BE2C (cell line): ENCODE measurements around the gene SBNO1. TPM values are rescaled to one million over a fixed set of nuclear protein-coding genes. Genes with fewer than 3 reads are reported as not detected.
A peak's percentile ranks its signal among the peaks of the same experiment; 100 is the strongest.
"Not testable (repeated sequence)": the region's sequence is repeated elsewhere in the genome, so short reads cannot be mapped to it uniquely, and the experiment has no call there.

ENCODE experiments used
- DNase-seq: peaks from one replicate; pipeline ENCODE4 v3.0.0-alpha.2; 2020
- H3K27me3 ChIP-seq: fragments of 250-450 bp; sonication (Bioruptor Pico); 2 replicates; pipeline ENCODE4 v1.5.1; 2020; ENCODE audit warnings: mild to moderate bottlenecking
- H3K36me3 ChIP-seq: fragments of 250-450 bp; sonication (Bioruptor Pico); 2 replicates; pipeline ENCODE4 v1.5.1; 2020; ENCODE audit warnings: mild to moderate bottlenecking
- H3K4me1 ChIP-seq: fragments of 250-450 bp; sonication (Bioruptor Pico); 2 replicates; pipeline ENCODE4 v1.5.1; 2020
- H3K4me3 ChIP-seq: 2 replicates; pipeline ENCODE4 v1.5.1; 2011; ENCODE audit warnings: low read depth, low read length
- H3K9me3 ChIP-seq: fragments of 250-450 bp; sonication (Bioruptor Pico); 2 replicates; pipeline ENCODE4 v1.5.1; 2020
- polyA plus RNA-seq: library from polyadenylated mRNA; unstranded; fragments of >200 nt; gene quantifications from one replicate; pipeline ENCODE4 v1.2.1, GENCODE V29; 2012; ENCODE audit warnings: low read depth, missing spikeins; ENCODE audit not compliant: insufficient read length, insufficient read depth
- TF ChIP-seq, protein P1 (sequence below): IDR thresholded peaks from 2 replicates; pipeline ENCODE4 v1.5.1; 2012; ENCODE audit warnings: mild to moderate bottlenecking, low read depth, low read length

SBNO1 gene
- 18.9 TPM for polyA plus RNA-seq

DNA sequence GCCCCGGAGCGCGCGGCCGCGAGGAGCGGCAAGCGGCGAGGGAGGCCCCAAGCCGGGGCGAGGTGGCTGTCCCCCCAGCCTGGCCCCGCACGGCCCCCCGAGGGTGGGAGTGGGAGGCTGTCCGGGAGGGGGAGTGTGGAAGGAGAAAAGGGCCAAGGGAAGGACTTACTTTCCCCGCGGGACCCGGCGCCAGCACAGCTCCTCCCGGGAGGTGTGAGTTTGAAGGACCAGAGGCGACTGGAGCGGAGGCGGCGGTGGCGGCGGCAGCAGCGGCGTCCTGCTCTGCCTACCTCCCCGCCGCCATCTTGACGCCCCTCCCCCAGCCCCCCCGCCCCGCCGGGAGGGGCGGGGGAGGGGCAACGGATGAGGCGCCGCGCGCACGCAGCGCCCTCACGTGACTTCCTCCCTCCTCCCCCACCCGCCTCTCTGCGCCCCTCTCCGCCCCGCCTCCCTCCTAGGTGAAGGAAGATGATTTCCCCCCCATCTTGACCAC is at the start of gene SBNO1:
Gene SBNO1 (minus strand): TSS at position 316 of the 493 bp plus-strand sequence. CDS start 14,406 bp downstream, outside the sequence.
- H3K4me1 ChIP-seq, result no peaks in the 10 kb centered on the region
- H3K9me3 ChIP-seq, result no peaks in the 10 kb centered on the region
- H3K4me3 ChIP-seq, result peak within 1 kb of the TSS; percentile 79
- peak; percentile 92 for DNase-seq
- TF ChIP-seq, protein P1, sequence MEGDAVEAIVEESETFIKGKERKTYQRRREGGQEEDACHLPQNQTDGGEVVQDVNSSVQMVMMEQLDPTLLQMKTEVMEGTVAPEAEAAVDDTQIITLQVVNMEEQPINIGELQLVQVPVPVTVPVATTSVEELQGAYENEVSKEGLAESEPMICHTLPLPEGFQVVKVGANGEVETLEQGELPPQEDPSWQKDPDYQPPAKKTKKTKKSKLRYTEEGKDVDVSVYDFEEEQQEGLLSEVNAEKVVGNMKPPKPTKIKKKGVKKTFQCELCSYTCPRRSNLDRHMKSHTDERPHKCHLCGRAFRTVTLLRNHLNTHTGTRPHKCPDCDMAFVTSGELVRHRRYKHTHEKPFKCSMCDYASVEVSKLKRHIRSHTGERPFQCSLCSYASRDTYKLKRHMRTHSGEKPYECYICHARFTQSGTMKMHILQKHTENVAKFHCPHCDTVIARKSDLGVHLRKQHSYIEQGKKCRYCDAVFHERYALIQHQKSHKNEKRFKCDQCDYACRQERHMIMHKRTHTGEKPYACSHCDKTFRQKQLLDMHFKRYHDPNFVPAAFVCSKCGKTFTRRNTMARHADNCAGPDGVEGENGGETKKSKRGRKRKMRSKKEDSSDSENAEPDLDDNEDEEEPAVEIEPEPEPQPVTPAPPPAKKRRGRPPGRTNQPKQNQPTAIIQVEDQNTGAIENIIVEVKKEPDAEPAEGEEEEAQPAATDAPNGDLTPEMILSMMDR, result no peak
- H3K36me3 ChIP-seq, result peaks cover 6% of the 10 kb centered on the region; the same call in 1 of the 2 replicates
- H3K27me3 ChIP-seq, result no peaks in the 10 kb centered on the region

DNA sequence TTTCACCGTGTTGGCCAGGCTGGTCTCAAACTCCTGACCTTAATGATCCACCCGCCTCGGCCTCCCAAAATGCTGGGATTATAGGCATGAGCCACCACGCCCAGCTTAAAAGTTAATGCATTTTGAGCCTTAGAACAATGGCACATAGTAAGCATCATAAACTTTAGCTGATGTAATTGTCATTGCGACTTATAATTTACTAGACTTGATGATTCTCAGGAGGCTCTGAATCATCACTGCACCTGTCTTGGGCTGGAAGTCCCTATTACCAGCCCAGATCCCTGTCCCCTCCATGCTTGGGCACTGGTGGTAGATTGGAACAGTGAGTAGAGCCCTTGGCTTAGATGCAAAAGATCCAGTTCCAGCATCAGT is 45.4 kb upstream of the SBNO1 start:
- TF ChIP-seq, protein P1, result no peak
- no peaks in the 10 kb centered on the region for H3K4me1 ChIP-seq
- no peak overlapping the region for H3K4me3 ChIP-seq
- no peak for DNase-seq
- no peaks in the 10 kb centered on the region; the same call in 1 of the 2 replicates for H3K9me3 ChIP-seq
- no peaks in the 10 kb centered on the region for H3K27me3 ChIP-seq
- peaks cover 16% of the 10 kb centered on the region for H3K36me3 ChIP-seq

DNA sequence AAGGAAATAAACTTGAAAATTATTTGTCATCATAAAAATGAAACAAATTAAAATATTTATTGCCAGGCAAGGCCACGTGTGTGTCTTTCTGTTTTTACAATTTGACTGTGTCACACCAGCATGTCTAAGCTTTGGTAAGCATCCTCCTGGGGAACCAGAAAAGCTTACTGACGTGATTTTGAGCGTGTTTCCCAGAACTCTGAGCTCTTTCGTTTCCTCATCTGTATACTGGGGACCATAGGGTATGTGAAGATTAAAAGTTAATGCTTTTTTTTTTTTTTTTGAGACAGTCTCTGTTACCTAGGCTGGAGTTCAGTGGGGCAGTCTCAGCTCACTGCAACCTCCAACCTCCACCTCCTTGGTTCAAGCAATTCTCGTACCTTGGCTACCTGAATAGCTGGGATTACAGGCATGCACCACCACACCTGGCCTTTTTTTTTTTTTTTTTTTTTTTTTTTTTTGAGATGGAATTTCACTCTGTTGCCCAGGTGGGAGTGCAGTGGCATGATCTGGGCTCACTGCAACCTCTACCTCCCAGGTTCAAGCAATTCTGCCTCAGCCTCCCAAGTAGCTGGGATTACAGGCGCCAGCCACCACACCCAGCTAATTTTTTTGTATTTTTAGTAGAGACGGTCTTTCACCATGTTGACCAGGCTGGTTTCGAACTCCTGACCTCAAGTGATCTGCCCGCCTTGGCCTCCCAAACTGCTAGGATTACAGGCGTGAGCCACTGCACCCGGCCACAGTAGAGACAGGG is 44.8 kb upstream of the SBNO1 start:
- H3K36me3 ChIP-seq, result peaks cover 22% of the 10 kb centered on the region

DNA sequence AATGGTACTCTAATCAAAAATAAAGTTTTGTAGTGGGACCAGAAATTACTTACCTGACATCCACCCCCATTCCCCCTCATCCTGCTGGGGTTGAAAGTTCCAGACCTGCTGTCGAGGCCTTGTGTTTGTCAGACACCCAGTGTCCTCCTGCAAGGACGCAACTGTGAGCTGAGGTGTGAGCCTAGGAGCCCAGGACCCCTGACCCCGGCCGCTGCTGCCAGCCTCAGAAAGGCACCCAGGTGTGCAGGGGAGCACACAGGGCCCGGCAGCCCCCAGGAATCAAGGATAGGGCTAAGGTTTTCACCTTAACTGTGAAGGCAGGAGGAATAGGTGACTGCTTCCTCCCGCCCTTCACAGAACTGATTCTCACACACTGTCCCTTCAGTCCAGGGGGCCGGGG is 44.0 kb upstream of the SBNO1 start:
- not testable (repeated sequence) for H3K9me3 ChIP-seq, H3K27me3 ChIP-seq, H3K4me3 ChIP-seq, H3K4me1 ChIP-seq, DNase-seq
- peaks cover 30% of the 10 kb centered on the region for H3K36me3 ChIP-seq

More for the DNA sequence above, 44.8 kb upstream of the SBNO1 start:
- DNase-seq, H3K4me3 ChIP-seq, H3K4me1 ChIP-seq, H3K27me3 ChIP-seq, H3K9me3 ChIP-seq: not testable (repeated sequence)

DNA sequence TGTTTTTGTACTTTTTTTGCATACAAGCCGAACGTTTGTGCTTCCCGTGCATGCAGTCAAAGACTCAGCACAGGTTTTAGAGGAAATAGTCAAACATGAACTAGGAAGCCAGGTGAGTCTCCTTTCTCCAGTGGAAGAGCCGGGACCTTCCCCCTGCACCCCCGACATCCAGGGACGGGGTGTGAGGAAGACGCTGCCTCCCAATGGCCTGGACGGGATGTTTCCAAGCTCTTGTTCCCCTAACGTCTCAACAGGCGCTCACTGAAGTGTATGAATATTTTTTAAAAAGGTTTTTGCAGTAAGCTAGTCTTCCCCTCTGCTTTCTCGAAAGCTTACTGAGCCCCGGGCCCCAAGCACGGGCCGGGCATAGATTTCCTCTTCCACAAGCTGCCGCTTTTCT is 43.3 kb upstream of the SBNO1 start:
- H3K9me3 ChIP-seq, DNase-seq, H3K27me3 ChIP-seq, H3K4me3 ChIP-seq, H3K4me1 ChIP-seq: not testable (repeated sequence)
- peaks cover 37% of the 10 kb centered on the region for H3K36me3 ChIP-seq

DNA sequence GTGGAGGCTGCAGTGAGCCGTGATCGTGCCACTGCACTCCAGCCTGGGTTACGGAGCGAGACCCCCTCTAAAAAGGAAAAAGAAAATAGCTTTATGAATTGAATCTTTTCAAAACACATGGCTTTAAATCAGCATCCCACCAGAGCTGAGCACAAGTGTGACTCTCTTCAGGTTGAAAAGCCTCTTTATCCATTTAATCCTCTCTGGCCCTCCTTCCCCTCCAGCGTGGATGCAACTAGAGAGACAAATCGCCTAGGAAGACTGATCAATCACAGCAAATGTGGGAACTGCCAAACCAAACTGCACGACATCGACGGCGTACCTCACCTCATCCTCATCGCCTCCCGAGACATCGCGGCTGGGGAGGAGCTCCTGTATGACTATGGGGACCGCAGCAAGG is 42.6 kb upstream of the SBNO1 start:
- H3K9me3 ChIP-seq, H3K4me3 ChIP-seq, H3K27me3 ChIP-seq, DNase-seq, H3K4me1 ChIP-seq: not testable (repeated sequence)
- H3K36me3 ChIP-seq, result peaks cover 44% of the 10 kb centered on the region

DNA sequence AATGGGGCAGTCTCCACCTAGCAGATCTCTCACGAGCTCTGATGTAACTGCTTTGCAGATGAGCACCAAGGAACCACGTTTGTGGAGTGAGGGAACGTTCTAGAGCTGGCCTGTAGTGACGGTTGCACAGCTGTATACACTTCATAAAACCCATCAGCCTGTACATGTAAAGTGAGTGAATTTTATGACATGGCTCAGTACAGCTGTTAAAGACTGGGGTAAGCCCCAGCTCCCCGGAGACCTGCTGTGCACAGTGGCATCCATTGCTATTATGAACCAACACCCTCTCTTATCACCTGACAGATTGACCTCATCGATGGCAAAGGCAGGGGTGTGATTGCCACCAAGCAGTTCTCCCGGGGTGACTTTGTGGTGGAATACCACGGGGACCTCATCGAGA is 39.9 kb upstream of the SBNO1 start:
- TF ChIP-seq, protein P1, result no peak
- Histone ChIP-seq H3K4me1 (no peaks in the 10 kb centered on the region), H3K27me3 (no peaks in the 10 kb centered on the region), H3K4me3 (no peak overlapping the region), H3K9me3 (no peaks in the 10 kb centered on the region), H3K36me3 (peaks cover 47% of the 10 kb centered on the region)
- DNase-seq, result no peak

DNA sequence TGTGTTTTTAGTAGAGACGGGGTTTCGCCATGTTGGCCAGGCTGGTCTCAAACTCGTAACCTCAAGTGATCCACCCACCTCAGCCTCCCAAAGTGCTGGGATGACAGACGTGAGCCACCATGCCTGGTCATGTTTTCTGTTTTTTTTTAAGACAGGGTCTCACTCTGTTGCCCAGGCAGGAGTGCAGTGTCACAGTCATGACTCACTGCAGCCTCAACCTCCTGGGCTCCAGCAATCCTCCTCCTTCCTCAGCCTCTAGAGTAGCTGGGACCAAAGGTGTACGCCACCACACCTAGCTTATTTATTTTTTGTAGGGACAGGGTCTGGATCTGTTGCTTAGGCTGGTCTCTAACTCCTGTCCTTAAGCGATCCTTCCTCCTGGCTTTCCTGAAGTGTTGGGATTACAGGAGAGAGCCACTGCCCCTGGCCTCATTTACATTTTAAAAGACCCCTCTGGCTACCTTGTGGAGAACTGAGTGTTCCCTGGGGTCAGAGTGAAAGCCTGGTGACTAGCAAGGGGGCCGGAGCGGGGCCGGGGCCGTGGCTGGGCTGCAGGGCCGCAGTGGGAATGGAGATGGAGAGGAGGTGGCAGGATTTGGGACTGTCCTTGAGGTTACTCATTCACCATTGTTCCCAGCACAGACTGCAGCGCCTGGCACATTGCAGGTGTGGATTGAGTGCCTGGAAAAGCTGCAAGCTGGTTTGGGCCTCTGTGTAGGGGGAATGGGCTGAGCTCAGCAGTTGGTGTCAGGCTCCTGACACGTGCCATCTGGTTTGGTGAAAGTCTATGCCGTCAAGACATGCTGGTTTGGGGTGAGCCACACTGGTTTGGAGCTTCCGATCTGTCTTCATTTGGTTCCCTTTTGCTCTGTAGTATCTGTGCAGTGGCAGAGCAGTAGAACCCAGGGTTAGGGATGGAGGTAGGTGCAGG is 37.4 kb upstream of the SBNO1 start:
- H3K27me3 ChIP-seq, result no peaks in the 10 kb centered on the region
- H3K4me1 ChIP-seq, result no peaks in the 10 kb centered on the region
- no peak overlapping the region for H3K4me3 ChIP-seq
- no peaks in the 10 kb centered on the region for H3K9me3 ChIP-seq
- H3K36me3 ChIP-seq, result peaks cover 53% of the 10 kb centered on the region
- no peak for DNase-seq
- TF ChIP-seq, protein P1, result no peak
